CD4-positive, alpha-beta T cell treated with Interleukin-15 for 4 hours (primary cell): ENCODE data around the gene MARCHF10.
"Not testable (repeated sequence)": the region's sequence is repeated elsewhere in the genome, so short reads cannot be mapped to it uniquely, and the experiment has no call there.

Source experiments
- DNase-seq: peaks from one replicate; pipeline ENCODE4 v3.0.0-alpha.2; 2020; ENCODE audit warnings: low spot score

The MARCHF10 gene

DNA sequence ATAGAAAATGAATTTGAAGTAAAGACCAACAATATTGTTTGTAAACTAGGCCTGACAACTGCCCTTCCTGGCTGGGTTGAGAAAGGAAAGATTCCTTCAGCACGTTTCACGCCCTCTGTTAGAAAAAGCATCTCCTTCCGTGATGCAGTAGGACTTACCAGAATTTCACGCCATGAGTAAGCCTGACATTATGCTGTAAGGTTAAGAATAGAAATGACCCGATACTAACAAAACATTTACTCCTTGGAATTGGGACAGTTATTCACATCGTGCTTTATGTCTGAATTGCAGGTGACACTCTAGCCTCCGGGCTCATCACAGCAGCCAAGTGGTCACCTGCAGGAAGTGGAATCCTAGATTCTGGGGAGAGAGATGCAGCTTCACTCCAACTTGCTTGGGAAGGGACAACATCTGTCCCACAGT lies 17.5 kb downstream of the MARCHF10 start:
- no peak for DNase-seq

DNA sequence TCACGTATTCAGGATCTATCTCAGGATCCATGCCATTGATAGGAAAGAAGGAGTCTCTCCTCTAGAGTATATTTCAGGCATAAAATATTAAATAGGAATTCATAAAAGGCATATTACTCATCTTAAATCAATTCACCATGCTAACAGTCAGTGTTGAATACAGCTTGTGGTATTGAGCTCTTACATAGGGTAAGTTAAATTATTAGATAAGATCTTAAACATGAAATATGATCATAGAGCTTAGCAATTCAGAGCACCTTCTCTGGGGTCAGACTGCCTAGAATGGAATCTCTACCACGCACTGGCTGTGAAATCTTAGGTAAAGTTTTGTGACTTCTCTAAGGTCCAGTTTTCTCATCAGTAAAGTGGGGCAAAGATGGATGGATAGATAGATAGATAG lies 20.7 kb downstream of the MARCHF10 start:
- no peak for DNase-seq

DNA sequence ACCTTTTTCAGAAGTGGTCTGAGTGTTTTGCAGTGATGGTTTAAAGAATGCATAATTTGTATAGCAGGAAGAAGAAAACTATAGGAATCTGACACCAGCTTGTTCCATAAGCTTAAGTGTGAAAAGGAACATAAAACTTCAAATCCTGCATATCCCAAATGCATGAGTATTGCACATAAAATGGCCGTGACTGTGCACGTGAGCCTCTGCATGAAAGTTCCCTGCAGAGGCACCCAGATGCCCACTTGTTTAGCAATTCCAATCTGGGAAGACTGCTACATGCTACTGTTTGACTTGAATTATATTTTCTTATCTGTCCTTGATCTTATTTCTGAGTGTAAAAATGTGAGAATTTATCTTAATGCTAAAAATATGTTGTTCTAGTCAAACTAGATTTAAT lies 21.5 kb downstream of the MARCHF10 start:
- DNase-seq, result no peak

DNA sequence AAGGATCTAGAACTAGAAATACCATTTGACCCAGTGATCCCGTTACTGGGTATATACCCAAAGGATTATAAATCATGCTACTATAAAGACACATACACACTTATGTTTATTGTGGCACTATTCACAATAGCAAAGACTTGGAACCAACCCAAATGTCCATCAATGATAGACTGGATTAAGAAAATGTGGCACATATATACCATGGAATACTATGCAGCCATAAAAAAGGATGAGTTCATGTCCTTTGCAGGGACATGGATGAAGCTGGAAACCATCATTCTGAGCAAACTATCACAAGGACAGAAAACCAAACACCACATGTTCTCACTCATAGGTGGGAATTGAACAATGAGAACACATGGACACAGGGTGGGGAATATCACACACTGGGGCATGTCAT lies 22.1 kb downstream of the MARCHF10 start:
- not testable (repeated sequence) for DNase-seq

- no peak for DNase-seq
Observed at GRCh38 chr17:62782730-62783270, 25.3 kb downstream of the MARCHF10 start.

GRCh38 chr17:62781831-62782251 lies 26.3 kb downstream of the MARCHF10 start:
- DNase-seq, result no peak

GRCh38 chr17:62781356-62781755 lies 26.8 kb downstream of the MARCHF10 start:
- DNase-seq, result no peak

DNA sequence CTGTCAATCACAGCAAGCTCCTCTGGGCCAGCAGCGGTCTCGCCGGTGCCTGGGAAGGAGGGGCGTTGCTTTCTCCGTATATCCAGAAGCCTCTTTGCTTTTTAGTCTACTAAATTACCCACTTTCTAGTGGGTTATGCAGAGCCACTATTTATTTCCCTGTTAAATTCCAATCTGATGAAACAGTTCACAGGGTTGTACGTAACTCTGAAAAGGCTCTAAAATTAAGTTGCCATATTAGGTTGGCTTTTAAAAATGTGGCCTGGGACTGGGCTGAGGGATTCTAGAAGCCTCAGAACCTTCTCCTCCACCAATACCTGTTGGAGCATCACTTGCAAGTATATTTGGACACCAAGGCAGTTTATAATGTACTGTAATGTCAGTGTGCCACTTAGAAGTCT lies 27.2 kb downstream of the MARCHF10 start:
- no peak for DNase-seq

- no peak for DNase-seq
Observed at GRCh38 chr17:62780269-62780668, 27.8 kb downstream of the MARCHF10 start.

DNA sequence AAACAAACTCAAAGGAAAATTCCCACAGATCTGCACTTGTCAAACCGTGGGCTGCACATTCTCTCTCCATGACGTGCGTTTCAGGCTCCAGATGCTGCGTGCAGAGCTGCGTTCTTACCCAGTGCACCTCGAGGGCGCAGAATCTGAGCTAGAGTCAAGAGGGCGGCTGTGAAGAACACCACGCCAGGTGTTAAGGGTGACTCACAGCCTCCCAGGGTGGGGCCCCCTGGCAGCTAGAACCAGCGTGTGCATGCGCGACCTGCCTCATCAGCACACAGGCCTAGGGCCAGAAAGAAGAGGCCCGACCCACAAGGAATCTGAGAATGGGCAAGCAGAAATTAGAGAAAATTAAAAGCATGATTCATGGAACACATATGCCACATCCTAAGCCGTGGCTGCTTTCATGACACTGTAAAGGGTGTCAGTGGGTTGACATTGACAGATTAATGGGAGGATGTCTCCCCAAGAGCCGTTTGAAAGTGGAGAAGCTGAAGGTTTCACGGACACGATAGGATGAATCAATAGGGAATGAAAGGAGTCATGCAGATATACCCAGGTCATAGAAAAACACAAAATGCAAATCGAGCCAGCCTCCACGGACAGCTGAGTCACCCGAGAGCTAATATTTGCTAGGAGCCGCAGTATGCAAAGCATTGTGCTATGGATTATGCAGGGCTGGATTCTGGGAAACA lies 29.0 kb downstream of the MARCHF10 start:
- no peak for DNase-seq

DNA sequence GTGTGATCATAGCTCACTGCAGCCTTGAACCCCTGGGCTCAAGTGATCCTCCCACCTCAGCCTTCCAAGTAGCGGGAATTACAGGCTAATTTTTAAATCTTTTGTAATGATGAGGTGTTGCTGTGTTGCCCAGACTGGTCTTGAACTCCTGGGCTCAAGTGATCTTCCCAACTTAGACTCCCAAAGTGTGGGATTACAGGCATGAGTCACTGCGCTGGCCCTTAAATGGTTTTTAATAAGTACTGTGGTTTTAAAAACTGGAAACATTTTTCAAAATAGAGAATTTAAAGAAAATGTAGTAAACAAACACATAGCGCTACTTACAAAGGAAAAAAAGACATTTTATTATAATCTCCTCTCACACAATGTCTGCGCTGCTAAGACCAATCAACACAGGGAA lies 32.2 kb downstream of the MARCHF10 start:
- DNase-seq, result no peak

DNA sequence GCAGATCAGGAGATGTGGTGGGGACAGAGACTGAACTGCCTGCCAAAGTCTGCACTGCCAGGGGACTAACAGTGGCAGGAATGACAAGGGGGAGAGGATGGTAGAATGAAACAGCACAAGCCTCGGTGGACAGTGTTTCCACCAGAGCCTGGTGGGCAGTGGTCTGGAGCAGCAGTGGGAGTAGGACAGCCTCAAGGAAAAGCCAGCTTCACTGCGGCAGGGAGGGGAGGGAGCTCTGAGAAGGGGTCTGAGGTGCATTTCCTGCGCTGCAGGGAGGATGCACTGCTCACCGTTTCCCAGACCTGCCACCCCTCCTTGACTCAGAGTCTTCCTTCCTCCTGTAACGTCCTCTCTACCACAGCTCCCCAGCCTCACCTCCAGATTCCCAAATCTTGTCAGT lies 33.8 kb downstream of the MARCHF10 start:
- DNase-seq, result no peak

DNA sequence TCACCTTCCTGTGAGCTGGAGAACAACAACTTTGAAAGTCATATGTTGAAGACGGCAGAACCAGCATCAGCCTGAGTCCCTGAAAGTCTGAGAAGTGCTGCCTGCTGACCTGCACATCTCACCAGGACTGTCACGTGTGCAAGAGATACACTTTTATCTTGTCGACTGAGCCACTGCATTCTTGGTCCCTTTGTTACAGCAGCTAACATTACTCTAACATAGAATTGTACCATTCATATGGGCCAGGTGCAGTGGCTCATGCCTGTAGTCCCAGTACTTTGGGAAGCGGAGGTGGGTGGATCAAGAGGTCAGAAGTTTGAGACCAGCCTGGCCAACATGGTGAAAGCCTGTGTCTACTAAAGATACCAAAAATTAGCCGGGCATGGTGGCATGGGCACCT lies 40.1 kb downstream of the MARCHF10 start:
- DNase-seq, result no peak

DNA sequence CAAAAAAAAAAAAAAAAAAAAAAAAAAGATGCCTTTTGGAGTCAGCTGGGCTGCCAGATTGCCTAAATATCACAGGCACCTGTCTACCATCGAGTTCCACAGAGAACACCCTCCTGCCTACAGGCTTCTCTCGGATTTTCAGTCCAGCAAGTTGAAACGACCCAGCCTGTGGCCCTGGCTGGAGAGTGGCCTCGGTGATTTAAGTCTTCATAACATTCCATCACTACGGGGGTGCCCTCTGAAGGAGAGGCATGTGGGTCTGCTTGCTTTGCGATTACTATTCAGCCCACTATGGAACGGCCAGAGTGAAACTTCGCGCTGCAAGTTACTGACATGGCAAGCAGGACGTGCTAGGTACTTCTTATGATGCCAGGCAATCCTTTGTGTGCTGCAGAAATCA lies 42.8 kb downstream of the MARCHF10 start:
- DNase-seq, result no peak

DNA sequence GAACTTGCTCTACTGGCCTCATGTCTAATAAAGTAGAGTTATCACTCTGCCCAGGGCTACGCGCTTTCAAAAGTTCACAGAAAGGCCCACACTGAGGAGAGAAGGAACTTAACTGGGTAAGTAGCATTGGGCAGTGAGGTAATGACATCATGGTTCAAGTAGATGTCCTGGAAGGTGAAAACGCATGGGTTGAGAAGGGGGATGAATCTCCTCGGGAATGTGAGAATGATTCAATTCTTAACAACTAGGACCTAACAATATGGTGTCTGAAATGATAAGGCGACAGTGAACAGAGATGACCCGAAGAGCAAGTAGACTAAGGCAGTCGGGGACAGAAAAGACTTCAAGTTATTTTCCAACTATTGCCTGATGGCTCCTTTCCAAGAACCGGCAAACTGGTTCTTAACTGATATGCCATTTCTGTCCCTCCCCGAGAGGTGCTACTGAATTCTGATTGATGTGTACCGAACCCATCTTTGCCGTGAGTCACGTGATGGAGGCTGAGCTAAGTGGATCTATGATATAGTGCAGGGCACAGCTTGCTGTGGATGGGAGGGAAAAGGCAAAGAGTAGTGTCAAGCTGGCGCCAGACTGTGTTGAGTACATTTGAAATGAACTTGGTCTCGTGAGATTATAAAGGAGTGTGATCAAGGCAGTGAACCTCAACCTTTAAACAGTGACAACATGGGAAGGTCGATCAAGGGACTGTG lies 44.1 kb downstream of the MARCHF10 start:
- no peak for DNase-seq

- DNase-seq, result no peak
Observed at GRCh38 chr17:62761884-62762283, 46.2 kb downstream of the MARCHF10 start.

DNA sequence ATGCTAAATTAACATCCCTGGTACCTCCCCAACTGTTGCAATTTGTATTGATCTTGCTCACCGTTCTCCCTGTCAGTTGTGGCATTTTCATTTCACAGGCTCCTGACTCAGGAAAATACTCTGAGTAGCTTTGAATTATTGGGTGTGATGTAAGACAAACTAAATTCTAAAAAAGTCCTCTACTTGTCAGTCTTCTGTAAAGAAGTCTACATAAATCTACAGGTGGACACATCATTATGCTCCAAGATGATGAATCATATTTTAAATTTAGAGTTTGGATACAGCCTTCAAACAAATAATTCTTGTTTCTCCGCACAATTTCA lies 47.2 kb downstream of the MARCHF10 start:
- no peak for DNase-seq

GRCh38 chr17:62760059-62760944 lies 47.8 kb downstream of the MARCHF10 start:
- no peak for DNase-seq

GRCh38 chr17:62757500-62757951 lies 50.6 kb downstream of the MARCHF10 start:
- no peak for DNase-seq

- no peak for DNase-seq
Observed at GRCh38 chr17:62756198-62756597, 51.9 kb downstream of the MARCHF10 start.

DNA sequence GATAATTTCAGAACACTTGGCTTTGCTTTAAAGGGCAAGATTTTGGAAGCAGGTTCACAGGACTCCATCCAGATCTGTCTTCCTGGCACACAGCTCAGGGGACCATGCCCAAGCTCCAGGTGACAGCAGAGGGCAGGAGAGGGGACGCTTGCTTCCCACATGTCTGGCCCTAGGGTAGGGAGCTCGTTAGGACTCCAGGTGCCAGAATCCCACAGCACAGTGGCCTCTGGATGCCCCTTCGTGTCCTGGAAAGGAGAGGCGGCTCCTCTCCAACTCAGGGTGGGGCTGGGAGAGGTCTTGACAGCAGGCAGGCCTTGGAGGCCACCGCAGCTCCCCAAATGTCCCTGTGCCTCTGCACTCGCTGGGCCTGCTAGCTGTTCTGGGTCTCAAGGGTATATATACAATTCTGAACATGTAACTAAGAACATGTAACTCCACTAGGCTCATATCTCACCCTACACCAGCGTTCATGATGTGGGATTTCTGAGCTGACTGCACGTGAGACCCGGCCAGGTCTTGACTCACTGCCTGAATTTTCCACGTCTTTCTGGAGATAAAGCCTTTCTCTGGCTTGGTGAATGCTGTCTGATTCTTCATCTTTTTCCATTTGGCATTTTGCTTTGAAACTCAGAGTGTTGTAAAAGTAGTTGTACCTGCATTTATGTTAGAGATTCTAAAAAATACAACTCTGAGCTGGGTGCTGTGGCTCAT lies 52.8 kb downstream of the MARCHF10 start:
- DNase-seq, result no peak

DNA sequence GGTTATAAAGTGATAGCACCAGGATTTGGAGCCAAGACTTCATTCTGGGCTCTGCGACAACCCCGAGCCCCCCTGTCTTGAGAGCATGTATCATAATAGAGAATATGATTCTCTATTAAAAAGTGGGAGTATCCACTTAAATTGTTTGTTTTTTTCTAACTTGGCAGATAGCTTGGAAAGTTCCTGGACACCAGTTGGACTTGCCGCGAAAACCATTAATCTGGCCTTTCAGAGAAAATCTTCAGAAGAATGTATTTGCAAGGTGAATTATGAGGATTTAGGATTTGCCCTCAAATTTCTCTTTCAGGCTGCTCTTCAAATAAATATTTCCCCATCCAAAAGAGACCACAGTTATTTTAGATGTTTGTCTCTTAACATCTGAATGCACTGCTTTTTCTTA lies 53.5 kb downstream of the MARCHF10 start:
- DNase-seq, result no peak
